HCT116 (cell line): ENCODE measurements around the gene CASP9. TPM values are rescaled to one million over a fixed set of nuclear protein-coding genes. Genes with fewer than 3 reads are reported as not detected.
"Not testable (repeated sequence)": the region's sequence is repeated elsewhere in the genome, so short reads cannot be mapped to it uniquely, and the experiment has no call there.

Source experiments
- ATAC-seq: fragments of 200-7000 bp; cut with Tn5 transposase; 2 replicates; pipeline ENCODE4 v1.9.1; 2020; ENCODE audit warnings: mild to moderate bottlenecking, moderate library complexity
- BruUV-seq: library from RNA; stranded (reverse); fragments of 400-500 nt; replicated peaks from 2 replicates; lab custom pipeline; 2021; lab: Mats Ljungman, UMichigan
- CTCF ChIA-PET: fragments of 300-600 bp; sonication (Branson Sonifier 250); formaldehyde crosslinking; loops from one replicate; lab custom pipeline; 2021; ENCODE audit warnings: antibody characterized with exemption; lab: Charles Lee
- POLR2A ChIA-PET: fragments of 300-600, 350-600 bp; sonication (Branson Sonifier 250); formaldehyde crosslinking; loops from one replicate; lab custom pipeline; 2021; ENCODE audit warnings: antibody characterized with exemption; lab: Charles Lee
- RAD21 ChIA-PET, 2 experiments: fragments of 300-600 bp; sonication (Branson Sonifier 250); formaldehyde crosslinking; loops; one replicate each; lab custom pipeline; 2023; ENCODE audit warnings: low total read pairs in 2 of 2; ENCODE audit not compliant: uncharacterized antibody in 2 of 2, unreplicated experiment in 2 of 2, low non-redundant PET in 1 of 2; lab: Charles Lee
- DNase-seq: peaks from one replicate; pipeline ENCODE4 v3.0.0-alpha.2; 2010; ENCODE audit warnings: low read depth, low spot score
- H2AFZ ChIP-seq: fragments of 200-600 bp; shearing (Covaris generic), sonication (generic); 2 replicates; pipeline ENCODE4 v1.6.1; 2017; ENCODE audit warnings: low read depth, mixed run types, mixed read lengths, antibody characterized with exemption, low read length; ENCODE audit not compliant: poor library complexity, severe bottlenecking
- H3K27ac ChIP-seq: 2 replicates; pipeline ENCODE4 v1.5.1; 2012; ENCODE audit warnings: low read depth, low read length
- H3K27me3 ChIP-seq: fragments of 200-600 bp; sonication (generic); 2 replicates; pipeline ENCODE4 v1.6.1; 2016; ENCODE audit warnings: mixed run types, low read length, mixed read lengths; ENCODE audit not compliant: insufficient read depth
- H3K36me3 ChIP-seq, 2 experiments: fragments of 200-500 bp in 1 of 2; fragments of 200-600 bp in 1 of 2; sonication (Bioruptor generic) in 1 of 2; sonication (generic) in 1 of 2; 2 replicates each; pipeline versions ENCODE4 v1.5.1 to v1.6.1; 2014 to 2016; ENCODE audit warnings: low read length in 2 of 2, inconsistent platforms in 1 of 2, mixed read lengths in 1 of 2, mixed run types in 1 of 2; ENCODE audit not compliant: insufficient read depth in 2 of 2, control insufficient read depth in 1 of 2
- H3K4me1 ChIP-seq, 2 experiments: fragments of 200-600 bp in 1 of 2; sonication (generic) in 1 of 2; 2 replicates each; pipeline versions ENCODE4 v1.5.1 to v1.6.1; 2012 to 2017; ENCODE audit warnings: low read length in 2 of 2, inconsistent platforms in 1 of 2, mild to moderate bottlenecking in 1 of 2, mixed read lengths in 1 of 2, mixed run types in 1 of 2, moderate library complexity in 1 of 2; ENCODE audit not compliant: insufficient read depth in 2 of 2, control insufficient read depth in 1 of 2
- H3K4me2 ChIP-seq: fragments of 200-600 bp; sonication (generic); 2 replicates; pipeline ENCODE4 v1.6.1; 2017; ENCODE audit warnings: mixed run types, low read length, mixed read lengths
- H3K4me3 ChIP-seq, 2 experiments: fragments of 200-600 bp in 1 of 2; sonication (generic) in 1 of 2; replicated peaks in 1 of 2; 2 replicates each; pipeline ENCODE4 v1.5.1; 2011 to 2016; ENCODE audit warnings: low read length in 2 of 2, control low read depth in 1 of 2, low read depth in 1 of 2, mild to moderate bottlenecking in 1 of 2, mixed read lengths in 1 of 2, mixed run types in 1 of 2
- H3K79me2 ChIP-seq: fragments of 200-600 bp; sonication (generic); 2 replicates; pipeline ENCODE4 v1.6.1; 2017; ENCODE audit warnings: mild to moderate bottlenecking, mixed run types, low read length, moderate library complexity, mixed read lengths; ENCODE audit not compliant: insufficient read depth
- H3K9ac ChIP-seq: fragments of 200-600 bp; sonication (generic); 2 replicates; pipeline ENCODE4 v1.6.1; 2016; ENCODE audit warnings: low read length, mixed read lengths
- H3K9me2 ChIP-seq: fragments of 200-600 bp; sonication (generic), shearing (Covaris generic); 2 replicates; pipeline ENCODE4 v1.6.1; 2017; ENCODE audit warnings: mixed run types, mild to moderate bottlenecking, moderate library complexity; ENCODE audit not compliant: insufficient read depth
- H3K9me3 ChIP-seq, 2 experiments: fragments of 200-500 bp in 1 of 2; fragments of 200-600 bp in 1 of 2; sonication (Bioruptor generic) in 1 of 2; sonication (generic) in 1 of 2; 2 replicates each; pipeline ENCODE4 v1.6.1; 2014 to 2017; ENCODE audit warnings: low read length in 2 of 2, mixed read lengths in 2 of 2, inconsistent platforms in 1 of 2, low read depth in 1 of 2, mild to moderate bottlenecking in 1 of 2, mixed run types in 1 of 2, moderate library complexity in 1 of 2; ENCODE audit not compliant: control insufficient read depth in 1 of 2, insufficient read depth in 1 of 2
- H4K20me1 ChIP-seq: fragments of 200-600 bp; sonication (generic), shearing (Covaris generic); 2 replicates; pipeline ENCODE4 v1.6.1; 2017; ENCODE audit warnings: mixed run types, mild to moderate bottlenecking, moderate library complexity; ENCODE audit not compliant: insufficient read depth
- EGR1 ChIP-seq: IDR thresholded peaks from 2 replicates; pipeline ENCODE4 v1.6.1; 2012; ENCODE audit warnings: low read depth
- TCF7L2 ChIP-seq: IDR thresholded peaks from 2 replicates; pipeline ENCODE4 v1.7.0; 2011; ENCODE audit warnings: borderline replicate concordance, inconsistent platforms; ENCODE audit not compliant: insufficient read depth, insufficient read length; ENCODE audit errors: extremely low read depth
- intact Hi-C: fragments of 100-400 bp; cut with micrococcal nuclease; formaldehyde crosslinking; loops from 2 replicates; pipeline ENCODE4 v1.10.0; 2022
- total RNA-seq: library from RNA; stranded (reverse); gene quantifications from one replicate; pipeline ENCODE4 v1.2.1, GENCODE V29; 2021; ENCODE audit not compliant: unreplicated experiment

The CASP9 gene
- total RNA-seq, 1 experiment from 2014 or later, result 10.6 TPM

GRCh38 chr1:15472587-15472986 lies 51.4 kb downstream of the CASP9 start:
- no peaks in the 10 kb centered on the region for H3K27me3 ChIP-seq
- H2AFZ ChIP-seq, result no peak overlapping the region
- H4K20me1 ChIP-seq, result no peaks in the 10 kb centered on the region
- no peak overlapping the region for H3K4me3 ChIP-seq
- DNase-seq (no peak), ATAC-seq (no peak)
- ChIA-PET CTCF (no interaction called here), POLR2A (no interaction called here), RAD21 (no interaction called here)
- no TSS peak for BruUV-seq
- H3K9me2 ChIP-seq, result no peaks in the 10 kb centered on the region
- H3K36me3 ChIP-seq, result no peaks in the 10 kb centered on the region
- no peaks in the 10 kb centered on the region; a peak in 1 of 4 replicates for H3K9me3 ChIP-seq
- no peak overlapping the region for H3K4me2 ChIP-seq
- no peak overlapping the region for H3K27ac ChIP-seq
- H3K9ac ChIP-seq, result no peak overlapping the region
- H3K4me1 ChIP-seq, result no peaks in the 10 kb centered on the region
- intact Hi-C loops, result no loop called here
- H3K79me2 ChIP-seq, result no peaks in the 10 kb centered on the region
- no peak for TF ChIP-seq TCF7L2
- no peak for TF ChIP-seq EGR1

GRCh38 chr1:15471723-15472122 lies 52.3 kb downstream of the CASP9 start:
- H3K9me2 ChIP-seq, H3K4me1 ChIP-seq, H3K27ac ChIP-seq, RAD21 ChIA-PET, CTCF ChIA-PET, H3K4me2 ChIP-seq, intact Hi-C loops, H3K4me3 ChIP-seq, H4K20me1 ChIP-seq, H2AFZ ChIP-seq, POLR2A ChIA-PET, H3K9me3 ChIP-seq, DNase-seq, BruUV-seq, H3K9ac ChIP-seq, H3K27me3 ChIP-seq, ATAC-seq, H3K79me2 ChIP-seq, H3K36me3 ChIP-seq: not testable (repeated sequence)

- POLR2A ChIA-PET, H3K4me2 ChIP-seq, H3K27me3 ChIP-seq, BruUV-seq, DNase-seq, H3K9me3 ChIP-seq, H3K27ac ChIP-seq, H3K9me2 ChIP-seq, H2AFZ ChIP-seq, intact Hi-C loops, H4K20me1 ChIP-seq, CTCF ChIA-PET, H3K4me3 ChIP-seq, H3K79me2 ChIP-seq, RAD21 ChIA-PET, H3K4me1 ChIP-seq, H3K9ac ChIP-seq, ATAC-seq, H3K36me3 ChIP-seq: not testable (repeated sequence)
Observed at GRCh38 chr1:15471067-15471466, 52.9 kb downstream of the CASP9 start.

- intact Hi-C loops, H3K4me2 ChIP-seq, H3K9me3 ChIP-seq, BruUV-seq, H3K9ac ChIP-seq, DNase-seq, H4K20me1 ChIP-seq, H3K4me1 ChIP-seq, CTCF ChIA-PET, H3K27me3 ChIP-seq, H3K36me3 ChIP-seq, H3K4me3 ChIP-seq, H3K27ac ChIP-seq, RAD21 ChIA-PET, H2AFZ ChIP-seq, H3K9me2 ChIP-seq, POLR2A ChIA-PET, ATAC-seq, H3K79me2 ChIP-seq: not testable (repeated sequence)
Observed at GRCh38 chr1:15469821-15470448, 54.1 kb downstream of the CASP9 start.
